IMR-90 (cell line): ENCODE results near the gene INO80B. TPM values are rescaled to one million over a fixed set of nuclear protein-coding genes. Genes with fewer than 3 reads are reported as not detected.

Source experiments
- ATAC-seq: fragments of 200-7000 bp; cut with Tn5 transposase; 2 replicates; pipeline ENCODE4 v1.9.1; 2020; ENCODE audit warnings: low read depth, mild to moderate bottlenecking, moderate library complexity
- BruUV-seq: library from RNA; stranded (reverse); fragments of 400-500 nt; replicated peaks from 2 replicates; lab custom pipeline; 2021; lab: Mats Ljungman, UMichigan
- CTCF ChIA-PET: fragments of 300-600 bp; formaldehyde crosslinking; extraction: SDS; loops from one replicate; lab custom pipeline; 2021; ENCODE audit warnings: antibody characterized with exemption; lab: Yijun Ruan, JAX
- POLR2A ChIA-PET: fragments of 300-600 bp; sonication (Branson Sonifier 250); formaldehyde crosslinking; loops from one replicate; lab custom pipeline; 2022; ENCODE audit warnings: antibody characterized with exemption; ENCODE audit not compliant: unreplicated experiment; lab: Charles Lee
- DNase-seq: peaks from one replicate; pipeline ENCODE4 v3.0.0; 2013
- H2AFZ ChIP-seq: replicated peaks from 2 replicates; pipeline ENCODE3; 2013; ENCODE audit warnings: low read length, mild to moderate bottlenecking; ENCODE audit not compliant: poor library complexity
- H2AK5ac ChIP-seq: 2 replicates; pipeline ENCODE4 v1.6.1; 2013; ENCODE audit warnings: low read depth, low read length, inconsistent platforms
- H2AK9ac ChIP-seq: replicated peaks from 2 replicates; pipeline ENCODE3; 2013; ENCODE audit warnings: mild to moderate bottlenecking, low read depth, low read length, moderate library complexity; ENCODE audit not compliant: poor library complexity
- H2BK120ac ChIP-seq: 2 replicates; pipeline ENCODE4 v1.6.1; 2013; ENCODE audit warnings: low read depth, low read length, inconsistent platforms
- H2BK15ac ChIP-seq: 3 replicates; pipeline ENCODE4 v1.6.1; 2013; ENCODE audit warnings: low read depth, low read length, inconsistent platforms
- H2BK20ac ChIP-seq: 2 replicates; pipeline ENCODE4 v1.6.1; 2013; ENCODE audit warnings: low read depth, mild to moderate bottlenecking, inconsistent platforms, low read length, moderate library complexity
- H2BK5ac ChIP-seq: 2 replicates; pipeline ENCODE4 v1.6.1; 2013; ENCODE audit warnings: mild to moderate bottlenecking, low read depth, low read length, inconsistent platforms; ENCODE audit not compliant: poor library complexity, severe bottlenecking
- H3K14ac ChIP-seq: replicated peaks from 2 replicates; pipeline ENCODE4 v1.6.1; 2013; ENCODE audit warnings: low read depth, low read length, inconsistent platforms
- H3K18ac ChIP-seq: 2 replicates; pipeline ENCODE4 v1.6.1; 2013; ENCODE audit warnings: low read depth, low read length, control low read depth
- H3K23ac ChIP-seq: 2 replicates; pipeline ENCODE4 v1.6.1; 2013; ENCODE audit warnings: low read depth, low read length, inconsistent platforms
- H3K27ac ChIP-seq: 2 replicates; pipeline ENCODE4 v1.5.1; 2013; ENCODE audit warnings: mild to moderate bottlenecking, control low read depth, low read length; ENCODE audit not compliant: insufficient read depth
- H3K27me3 ChIP-seq: 2 replicates; pipeline ENCODE4 v1.6.1; 2013; ENCODE audit warnings: low read length; ENCODE audit not compliant: control insufficient read depth, insufficient read depth
- H3K36me3 ChIP-seq: 2 replicates; pipeline ENCODE4 v1.6.1; 2013; ENCODE audit warnings: low read length, mixed read lengths; ENCODE audit not compliant: control insufficient read depth, insufficient read depth
- H3K4ac ChIP-seq: 2 replicates; pipeline ENCODE4 v1.6.1; 2013; ENCODE audit warnings: low read depth, low read length, inconsistent platforms
- H3K4me1 ChIP-seq: 2 replicates; pipeline ENCODE4 v1.6.1; 2013; ENCODE audit warnings: low read length, mixed read lengths; ENCODE audit not compliant: control insufficient read depth, insufficient read depth
- H3K4me2 ChIP-seq: 2 replicates; pipeline ENCODE4 v1.6.1; 2013; ENCODE audit warnings: low read depth, mild to moderate bottlenecking, control low read depth, low read length, moderate library complexity
- H3K4me3 ChIP-seq: 2 replicates; pipeline ENCODE4 v1.5.1; 2013; ENCODE audit warnings: low read depth, mild to moderate bottlenecking, control low read depth, low read length, moderate library complexity; ENCODE audit not compliant: insufficient read depth
- H3K56ac ChIP-seq: 2 replicates; pipeline ENCODE4 v1.6.1; 2013; ENCODE audit warnings: low read length, inconsistent platforms; ENCODE audit not compliant: insufficient read depth; ENCODE audit errors: extremely low read depth
- H3K79me1 ChIP-seq, 2 experiments: 2 replicates each; pipeline ENCODE4 v1.6.1; 2013; ENCODE audit warnings: low read length in 2 of 2, inconsistent platforms in 1 of 2, low read depth in 1 of 2
- H3K9ac ChIP-seq: 2 replicates; pipeline ENCODE4 v1.6.1; 2013; ENCODE audit warnings: low read depth, low read length, control low read depth
- H3K9me1 ChIP-seq: 2 replicates; pipeline ENCODE4 v1.6.1; 2013; ENCODE audit warnings: low read length, inconsistent platforms; ENCODE audit not compliant: insufficient read depth
- H3K9me3 ChIP-seq: 2 replicates; pipeline ENCODE4 v1.6.1; 2013; ENCODE audit warnings: low read length; ENCODE audit not compliant: control insufficient read depth, insufficient read depth
- H4K20me1 ChIP-seq: 2 replicates; pipeline ENCODE4 v1.6.1; 2013; ENCODE audit warnings: low read length, inconsistent platforms; ENCODE audit not compliant: insufficient read depth
- H4K5ac ChIP-seq: 2 replicates; pipeline ENCODE4 v1.6.1; 2013; ENCODE audit warnings: mild to moderate bottlenecking, low read depth, low read length, control low read depth
- H4K8ac ChIP-seq, 2 experiments: 2 replicates each; pipeline ENCODE4 v1.6.1; 2013; ENCODE audit warnings: low read depth in 2 of 2, low read length in 2 of 2, control low read depth in 1 of 2, inconsistent platforms in 1 of 2
- H4K91ac ChIP-seq: 2 replicates; pipeline ENCODE4 v1.6.1; 2013; ENCODE audit warnings: low read depth, low read length, inconsistent platforms; ENCODE audit not compliant: insufficient read depth
- CEBPB ChIP-seq: IDR thresholded peaks from 2 replicates; pipeline ENCODE4 v1.6.1; 2012; ENCODE audit warnings: low read depth, low read length, improper control_type of control experiment
- CHD1 ChIP-seq: IDR thresholded peaks from 2 replicates; pipeline ENCODE4 v1.6.1; 2012; ENCODE audit warnings: low read depth, low read length, improper control_type of control experiment
- FOS ChIP-seq: fragments of 150-350 bp; IDR thresholded peaks from 2 replicates; pipeline ENCODE4 v1.6.1; 2016; ENCODE audit warnings: low read depth, low read length
- MAZ ChIP-seq: IDR thresholded peaks from 2 replicates; pipeline ENCODE4 v1.6.1; 2012; ENCODE audit warnings: low read depth, mild to moderate bottlenecking, low read length, improper control_type of control experiment, moderate library complexity, borderline replicate concordance
- MXI1 ChIP-seq: IDR thresholded peaks from 2 replicates; pipeline ENCODE4 v1.6.1; 2012; ENCODE audit warnings: low read depth, mild to moderate bottlenecking, low read length, moderate library complexity, borderline replicate concordance
- NFE2L2 ChIP-seq: fragments of 150-350 bp; IDR thresholded peaks from 2 replicates; pipeline ENCODE4 v1.6.1; 2016; ENCODE audit warnings: low read depth, mild to moderate bottlenecking, low read length
- POLR2A ChIP-seq: IDR thresholded peaks from 2 replicates; pipeline ENCODE4 v1.6.1; 2012; ENCODE audit warnings: mild to moderate bottlenecking, low read depth, low read length
- RAD21 ChIP-seq: IDR thresholded peaks from 2 replicates; pipeline ENCODE4 v1.6.1; 2012; ENCODE audit warnings: low read length, improper control_type of control experiment
- RCOR1 ChIP-seq: IDR thresholded peaks from 2 replicates; pipeline ENCODE4 v1.6.1; 2012; ENCODE audit warnings: mild to moderate bottlenecking, low read length, improper control_type of control experiment; ENCODE audit not compliant: insufficient replicate concordance
- SMC3 ChIP-seq: fragments of 150-350 bp; IDR thresholded peaks from 2 replicates; pipeline ENCODE4 v1.6.1; 2016; ENCODE audit warnings: low read depth, mild to moderate bottlenecking, antibody characterized with exemption, low read length, moderate library complexity
- USF2 ChIP-seq: fragments of 150-350 bp; IDR thresholded peaks from 2 replicates; pipeline ENCODE4 v1.6.1; 2017; ENCODE audit warnings: mild to moderate bottlenecking, antibody characterized with exemption, low read length, low read depth
- WGBS, 2 experiments: methylation state at CpG; one replicate each; pipeline versions ENCODE4 v1.1.5 to v1.1.7; 2013; ENCODE audit warnings: missing lambda C conversion rate in 2 of 2; ENCODE audit not compliant: insufficient read length in 1 of 2; ENCODE audit errors: extremely low coverage in 2 of 2; 5-methylcytosine and 5-hydroxymethylcytosine counted together
- dilution Hi-C: fragments of 300-500 bp; cut with HindIII; formaldehyde crosslinking; loops from one replicate; pipeline ENCODE4 v1.14.3; 2018; ENCODE audit warnings: low sequenced_read_pairs; ENCODE audit not compliant: unreplicated experiment
- in situ Hi-C: fragments of 300-500 bp; cut with MboI; formaldehyde crosslinking; loops from 3 replicates; pipeline ENCODE4 v1.14.3; 2019; ENCODE audit warnings: low sequenced_read_pairs, inconsistent platforms, mixed read lengths
- intact Hi-C: fragments of 100-400 bp; cut with micrococcal nuclease; formaldehyde crosslinking; loops from 2 replicates; pipeline ENCODE4 v1.10.0; 2022
- polyA plus RNA-seq, 3 experiments: library from polyadenylated mRNA; depleted of rRNA; stranded (reverse); fragments of >200 nt; gene quantifications; 2 replicates each; pipeline ENCODE4 v1.2.3, GENCODE V29; 2012; ENCODE audit warnings: low replicate concordance in 1 of 3
- total RNA-seq: library from RNA; depleted of rRNA; stranded (reverse); fragments of >200 nt; gene quantifications from 2 replicates; pipeline ENCODE4 v1.2.3, GENCODE V29; 2012

The INO80B gene
- total and polyA plus RNA-seq, 2 of the 4 experiments (the other 2 are of a cell fraction): 4.5 to 10.5 TPM

GRCh38 chr2:74424139-74424992 is 30.5 kb upstream of the INO80B start (continued):
- TF ChIP-seq USF2 (no peak), MXI1 (no peak), SMC3 (no peak), CHD1 (no peak), POLR2A (no peak)

- POLR2A ChIA-PET: no interaction called here
- no peak for DNase-seq
Observed at GRCh38 chr2:74424995-74425406, 29.9 kb upstream of the INO80B start.

More at GRCh38 chr2:74424995-74425406, 29.9 kb upstream of the INO80B start:
- no peak overlapping the region for H3K4me3 ChIP-seq
- no peak overlapping the region for H3K23ac ChIP-seq
- H2BK15ac ChIP-seq: no peak overlapping the region
- dilution Hi-C loops: no loop called here
- no peak overlapping the region for H3K18ac ChIP-seq
- H3K9me3 ChIP-seq: no peaks in the 10 kb centered on the region
- no TSS peak for BruUV-seq
- H3K14ac ChIP-seq: no peak overlapping the region
- H3K4ac ChIP-seq: no peak overlapping the region
- in situ Hi-C loops: no loop called here
- no peaks in the 10 kb centered on the region for H3K27me3 ChIP-seq
- no peak for TF ChIP-seq USF2
- no peak for TF ChIP-seq CEBPB
- TF ChIP-seq RAD21: no peak
- no peak for TF ChIP-seq RCOR1
- TF ChIP-seq MAZ: no peak
- no peak for TF ChIP-seq CHD1
- TF ChIP-seq FOS: no peak
- TF ChIP-seq NFE2L2: no peak
- peaks cover 2 to 8% of the 10 kb centered on the region in 2 experiments; a peak in 2 of 4 replicates for H3K79me1 ChIP-seq
- no peak overlapping the region for H2AFZ ChIP-seq
- peaks cover 3% of the 10 kb centered on the region for H3K4me1 ChIP-seq
- H2AK9ac ChIP-seq: no peak overlapping the region
- H2BK5ac ChIP-seq: no peak overlapping the region
- 0 out of 2 replicates have a peak, but pooled peaks cover 3% of the 10 kb centered on the region for H4K20me1 ChIP-seq
- H3K36me3 ChIP-seq: peaks cover 49% of the 10 kb centered on the region
- no peak overlapping the region for H2BK120ac ChIP-seq
- no peak overlapping the region for H4K5ac ChIP-seq
- H3K4me2 ChIP-seq: no peak overlapping the region
- H3K9ac ChIP-seq: no peak overlapping the region
- CTCF ChIA-PET: no interaction called here
- H3K27ac ChIP-seq: no peak overlapping the region
- intact Hi-C loops: no loop called here
- ATAC-seq: no peak
- no peak overlapping the region for H2AK5ac ChIP-seq
- H4K8ac ChIP-seq: no peak overlapping the region
- H2BK20ac ChIP-seq: no peak overlapping the region
- H3K9me1 ChIP-seq: peaks cover 7% of the 10 kb centered on the region
- WGBS, 2 experiments: no CpG with 5 or more reads among the region's 5 CpGs
- no peak overlapping the region for H3K56ac ChIP-seq
- H4K91ac ChIP-seq: no peak overlapping the region
